Stimulated activated CD4-positive, alpha-beta T cell treated with anti-CD3 and anti-CD28 coated beads, TNF-alpha, amount 100 ng/mL, for 4 hours (primary cell): Measurements from ENCODE around the gene KRTAP22-1.

Source experiments
- DNase-seq, 3 experiments: peaks; one replicate each; pipeline ENCODE4 v3.0.0-alpha.2; 2020; ENCODE audit warnings: low read depth in 3 of 3

KRTAP22-1 gene

GRCh38 chr21:30625449-30626165 is 24.7 kb downstream of the KRTAP22-1 start:
- DNase-seq = no peak

- no peak for DNase-seq
Measured at GRCh38 chr21:30628109-30628508, 27.2 kb downstream of the KRTAP22-1 start.

- no peak for DNase-seq
Measured at GRCh38 chr21:30629200-30629599, 28.3 kb downstream of the KRTAP22-1 start.

- DNase-seq = no peak
Measured at GRCh38 chr21:30634906-30635305, 34.0 kb downstream of the KRTAP22-1 start, which contains the start of gene KRTAP20-2. Gene KRTAP20-2, plus strand, starts transcription at chr21:30635206. Its CDS starts 58 bp downstream, at chr21:30635264.

GRCh38 chr21:30638686-30639085 is 37.8 kb downstream of the KRTAP22-1 start:
- no peak for DNase-seq

GRCh38 chr21:30642564-30642963 is 41.7 kb downstream of the KRTAP22-1 start, which contains the start of gene KRTAP20-3:
Gene KRTAP20-3, plus strand, starts transcription at chr21:30642864.
- no peak for DNase-seq

- DNase-seq = no peak
Measured at GRCh38 chr21:30646904-30647414, 46.1 kb downstream of the KRTAP22-1 start.
